Germinal center (tissue), 1 donor: Measurements from ENCODE around the gene RAPGEFL1.
"Not testable (repeated sequence)": the region's sequence is repeated elsewhere in the genome, so short reads cannot be mapped to it uniquely, and the experiment has no call there.

Source experiments
- DNase-seq: peaks from one replicate; pipeline ENCODE4 v3.0.0; 2012; ENCODE audit warnings: mixed read lengths, low spot score

RAPGEFL1 gene, protein sequence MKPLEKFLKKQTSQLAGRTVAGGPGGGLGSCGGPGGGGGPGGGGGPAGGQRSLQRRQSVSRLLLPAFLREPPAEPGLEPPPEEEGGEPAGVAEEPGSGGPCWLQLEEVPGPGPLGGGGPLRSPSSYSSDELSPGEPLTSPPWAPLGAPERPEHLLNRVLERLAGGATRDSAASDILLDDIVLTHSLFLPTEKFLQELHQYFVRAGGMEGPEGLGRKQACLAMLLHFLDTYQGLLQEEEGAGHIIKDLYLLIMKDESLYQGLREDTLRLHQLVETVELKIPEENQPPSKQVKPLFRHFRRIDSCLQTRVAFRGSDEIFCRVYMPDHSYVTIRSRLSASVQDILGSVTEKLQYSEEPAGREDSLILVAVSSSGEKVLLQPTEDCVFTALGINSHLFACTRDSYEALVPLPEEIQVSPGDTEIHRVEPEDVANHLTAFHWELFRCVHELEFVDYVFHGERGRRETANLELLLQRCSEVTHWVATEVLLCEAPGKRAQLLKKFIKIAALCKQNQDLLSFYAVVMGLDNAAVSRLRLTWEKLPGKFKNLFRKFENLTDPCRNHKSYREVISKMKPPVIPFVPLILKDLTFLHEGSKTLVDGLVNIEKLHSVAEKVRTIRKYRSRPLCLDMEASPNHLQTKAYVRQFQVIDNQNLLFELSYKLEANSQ

GRCh38 chr17:40177275-40177874, at the start of gene RAPGEFL1:
Gene RAPGEFL1, plus strand, starts transcription at chr17:40177470. Its CDS starts 392 bp downstream, at chr17:40177862.
- peak; percentile 92 for DNase-seq

GRCh38 chr17:40129498-40129897, 47.8 kb upstream of the RAPGEFL1 start:
- no peak for DNase-seq

DNA sequence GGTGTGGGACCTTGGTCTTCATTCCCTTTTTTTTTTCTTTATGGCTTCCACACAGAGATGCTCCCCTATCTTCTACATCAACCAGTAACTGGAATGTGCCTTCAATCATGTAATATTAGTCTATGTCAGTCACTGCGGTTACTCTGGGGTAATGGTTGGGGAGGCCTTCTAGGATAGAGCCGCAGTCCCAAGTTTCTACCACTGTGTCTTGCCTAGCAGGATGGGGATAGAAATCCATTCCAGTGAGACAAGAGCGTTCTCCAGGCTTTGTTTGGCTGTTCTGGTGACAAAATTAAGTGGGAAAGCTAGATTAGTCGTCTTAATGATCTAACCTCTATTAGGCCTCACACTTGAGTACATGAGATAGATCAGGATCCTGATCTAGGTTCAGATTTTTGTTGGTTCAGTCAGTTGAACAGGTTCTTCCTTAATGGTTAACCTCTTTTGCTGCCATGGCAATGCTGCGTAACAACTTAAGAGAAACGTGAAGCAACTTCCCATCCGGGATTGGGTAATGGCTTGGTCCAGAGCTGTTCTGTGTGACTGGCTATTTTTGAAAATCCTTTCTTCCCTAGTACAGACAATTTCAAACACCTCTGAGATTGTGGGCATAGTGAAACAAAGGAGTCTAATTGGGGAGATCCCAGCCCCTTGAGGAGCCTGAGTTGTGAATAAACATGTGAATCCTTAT, 46.8 kb upstream of the RAPGEFL1 start:
- no peak for DNase-seq

DNA sequence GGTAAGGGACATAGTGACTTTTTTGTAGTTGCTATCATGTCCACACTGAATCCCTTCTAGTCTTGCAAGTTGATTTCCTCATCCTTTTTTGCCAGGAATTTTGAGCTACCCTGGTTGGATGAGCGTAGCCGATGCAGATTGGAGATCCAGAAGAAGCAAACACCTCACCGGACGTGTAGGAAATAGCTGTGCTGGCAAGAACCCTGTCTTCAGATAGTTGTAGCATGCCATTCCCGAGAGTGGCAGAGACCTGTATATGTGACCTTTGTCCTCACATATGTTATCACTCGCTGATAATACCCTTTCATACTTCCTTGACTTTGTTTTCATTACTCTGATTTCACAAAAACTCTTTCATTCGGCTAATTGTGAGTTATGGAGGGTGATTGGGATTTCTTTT, 43.1 kb upstream of the RAPGEFL1 start:
- DNase-seq: no peak

GRCh38 chr17:40135817-40136216, 41.5 kb upstream of the RAPGEFL1 start:
- no peak for DNase-seq

GRCh38 chr17:40139566-40140058, 37.7 kb upstream of the RAPGEFL1 start:
- DNase-seq: peak; percentile 46

DNA sequence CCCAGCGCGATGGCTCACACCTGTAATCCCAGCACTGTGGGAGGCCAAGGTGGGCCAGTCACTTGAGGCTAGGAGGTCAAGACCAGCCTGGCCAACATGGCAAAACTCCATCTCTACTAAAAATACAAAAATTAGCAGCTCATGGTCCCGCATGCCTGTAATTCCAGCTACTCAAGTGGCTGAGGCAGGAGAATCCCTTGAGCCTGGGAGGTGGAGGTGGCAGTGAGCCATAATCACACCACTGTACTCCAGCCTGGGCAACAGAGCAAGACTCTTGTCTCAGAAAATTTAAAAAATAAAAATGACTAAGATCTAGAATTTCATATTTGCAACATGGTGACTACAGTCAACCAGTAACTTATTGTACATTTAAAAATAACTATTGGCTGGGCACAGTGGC, 34.1 kb upstream of the RAPGEFL1 start:
- DNase-seq: not testable (repeated sequence)

GRCh38 chr17:40145476-40145875, 31.8 kb upstream of the RAPGEFL1 start:
- no peak for DNase-seq

DNA sequence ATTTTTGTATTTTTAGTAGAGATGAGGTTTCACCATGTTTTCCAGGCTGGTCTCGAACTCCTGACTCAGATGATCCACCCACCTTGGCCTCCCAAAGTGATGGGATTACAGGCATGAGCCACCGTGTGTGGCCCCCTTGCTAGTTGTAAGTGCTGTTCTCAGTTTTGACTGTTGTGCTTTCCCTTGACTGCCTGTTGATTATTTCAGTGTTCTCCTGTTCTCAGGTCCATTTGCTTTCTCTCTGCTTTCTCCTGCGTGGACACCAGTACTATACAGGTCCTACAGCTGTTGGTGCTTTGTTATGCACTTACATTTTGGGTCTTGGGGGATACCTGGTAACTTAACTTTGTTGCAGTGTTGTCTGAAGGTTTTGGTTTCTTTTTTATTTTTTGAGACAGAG, 28.7 kb upstream of the RAPGEFL1 start:
- DNase-seq: no peak

- DNase-seq: no peak
These were observed 27.0 kb upstream of the RAPGEFL1 start for GRCh38 chr17:40150276-40150675.

DNA sequence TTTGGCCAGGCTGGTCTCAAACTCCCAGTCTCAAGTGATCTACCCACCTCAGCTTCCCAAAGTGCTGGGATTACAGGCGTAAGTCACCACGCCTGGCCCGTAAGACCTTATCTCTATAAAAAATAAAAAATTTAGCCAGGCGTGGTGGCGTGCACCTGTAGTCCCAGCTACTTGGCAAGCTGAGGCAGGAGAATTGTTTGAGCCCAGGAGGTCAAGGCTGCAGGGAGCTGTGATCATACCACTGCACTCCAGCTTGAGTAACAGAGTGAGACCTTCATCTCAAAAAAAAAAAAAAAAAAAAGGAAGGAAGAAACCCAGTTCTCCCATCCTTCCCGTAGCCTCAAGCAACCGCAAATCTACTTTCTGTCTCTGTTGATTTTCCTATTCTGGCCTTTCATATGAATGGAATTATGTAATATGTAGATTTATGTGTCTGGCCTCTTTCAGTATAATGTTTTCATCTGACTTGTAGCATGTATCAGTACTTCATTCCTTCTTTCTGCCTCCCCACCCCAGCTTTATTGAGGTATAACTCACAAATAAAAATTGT, 25.8 kb upstream of the RAPGEFL1 start:
- no peak for DNase-seq

DNA sequence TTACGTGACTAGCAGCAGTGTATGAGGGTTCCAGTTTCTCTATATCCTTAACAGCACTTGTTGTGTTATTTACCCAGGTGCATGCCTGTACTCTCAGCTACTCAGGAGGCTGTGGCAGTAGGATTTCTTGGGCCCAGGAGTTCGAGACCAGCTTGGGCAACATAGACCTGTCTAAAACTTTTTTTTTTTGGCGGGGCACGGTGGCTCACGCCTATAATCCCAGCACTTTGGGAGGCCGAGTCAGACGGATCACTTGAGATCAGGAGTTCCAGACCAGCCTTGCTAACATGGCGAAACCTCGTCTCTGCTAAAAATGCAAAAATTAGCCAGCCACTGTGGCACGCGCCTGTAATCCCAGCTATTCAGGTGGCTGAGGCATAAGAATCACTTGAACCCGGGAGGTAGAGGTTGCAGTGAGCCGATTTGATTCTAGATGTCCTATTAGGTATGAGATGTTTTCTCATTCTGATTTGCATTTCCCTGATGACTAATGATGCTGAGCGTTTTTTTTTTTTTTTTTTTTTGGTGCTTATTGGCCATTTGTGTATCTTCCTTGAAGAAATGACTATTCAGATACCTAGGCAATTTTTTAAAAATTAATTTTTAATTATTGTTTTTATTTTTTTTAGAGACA, 23.6 kb upstream of the RAPGEFL1 start:
- DNase-seq: no peak

GRCh38 chr17:40157973-40158372, 19.3 kb upstream of the RAPGEFL1 start:
- no peak for DNase-seq

GRCh38 chr17:40158438-40159013, 18.7 kb upstream of the RAPGEFL1 start:
- no peak for DNase-seq

DNA sequence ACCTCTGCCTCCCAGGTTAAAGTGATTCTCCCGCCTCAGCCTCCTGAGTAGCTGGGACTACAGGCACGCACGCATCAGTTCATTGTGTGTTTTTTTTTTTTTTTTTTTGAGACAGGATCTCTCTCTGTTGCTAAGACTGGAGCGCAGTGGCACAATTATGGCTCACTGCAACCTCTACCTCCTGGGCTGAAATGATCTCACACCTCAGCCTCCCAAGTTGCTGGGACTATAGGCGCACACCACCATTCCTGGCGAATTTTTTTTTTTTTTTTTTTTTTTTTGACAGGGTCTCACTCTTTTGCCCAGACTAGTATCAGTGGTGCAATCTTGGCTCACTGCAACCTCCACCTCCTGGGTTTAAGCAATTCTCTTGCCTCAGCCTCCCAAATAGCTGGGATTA, 17.8 kb upstream of the RAPGEFL1 start:
- DNase-seq: no peak

GRCh38 chr17:40167685-40168261, 9.5 kb upstream of the RAPGEFL1 start:
- no peak for DNase-seq

GRCh38 chr17:40168262-40168832, 8.9 kb upstream of the RAPGEFL1 start:
- peak; percentile 62 for DNase-seq

GRCh38 chr17:40170325-40170724, 6.9 kb upstream of the RAPGEFL1 start:
- DNase-seq: no peak

DNA sequence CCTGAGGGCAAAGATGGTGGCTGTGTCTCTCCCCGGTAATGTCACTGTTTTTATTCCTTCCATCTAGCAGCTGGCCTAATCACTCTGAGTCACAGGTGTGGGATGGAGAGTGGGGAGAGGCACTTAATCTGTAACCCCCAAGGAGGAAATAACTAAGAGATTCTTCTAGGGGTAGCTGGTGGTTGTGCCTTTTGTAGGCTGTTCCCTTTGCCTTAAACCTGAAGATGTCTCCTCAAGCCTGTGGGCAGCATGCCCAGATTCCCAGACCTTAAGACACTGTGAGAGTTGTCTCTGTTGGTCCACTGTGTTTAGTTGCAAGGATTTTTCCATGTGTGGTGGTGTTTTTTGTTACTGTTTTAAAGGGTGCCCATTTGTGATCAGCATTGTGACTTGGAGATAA, 5.5 kb upstream of the RAPGEFL1 start:
- DNase-seq: no peak

- DNase-seq: no peak
These were observed 4.0 kb upstream of the RAPGEFL1 start for GRCh38 chr17:40173091-40173777.
